DMS153 (cell line): ENCODE measurements around the gene CYP2C9.

ENCODE experiments used
- DNase-seq: peaks from one replicate; lab custom pipeline; 2025; lab: John Stamatoyannopoulos, UW

CYP2C9 gene

GRCh38 chr10:95039281-95039680 lies 100.8 kb downstream of the CYP2C9 start:
- DNase-seq, result no peak
